Activated CD8-positive, alpha-beta memory T cell treated with anti-CD3 and anti-CD28 coated beads for 36 hours (primary cell): ENCODE measurements around the gene FAM131B. TPM values are rescaled to one million over a fixed set of nuclear protein-coding genes. Genes with fewer than 3 reads are reported as not detected.

ENCODE experiments used
- CTCF ChIA-PET: fragments of 350-600 bp; sonication (Branson Sonifier 250); formaldehyde crosslinking; loops from one replicate; lab custom pipeline; 2021; ENCODE audit warnings: antibody characterized with exemption; lab: Charles Lee
- POLR2A ChIA-PET: fragments of 350-600 bp; sonication (Branson Sonifier 250); formaldehyde crosslinking; loops from one replicate; lab custom pipeline; 2021; ENCODE audit warnings: antibody characterized with exemption; lab: Charles Lee
- total RNA-seq, 2 experiments: library from RNA; stranded (reverse); gene quantifications; one replicate each; pipeline ENCODE4 v1.2.3, GENCODE V29; 2021

FAM131B gene
- total RNA-seq, 2 experiments from 2014 or later: 2.2 to 2.3 TPM

GRCh38 chr7:143387156-143387975, 24.9 kb upstream of the FAM131B start:
- ChIA-PET POLR2A (no interaction called here), CTCF (no interaction called here)

GRCh38 chr7:143385891-143386781, 23.6 kb upstream of the FAM131B start:
- ChIA-PET CTCF (interaction anchor here (0.7 kb wide), 1 partner anchor 54 kb away, joined by 3 read pairs; no protein-coding TSS in a partner anchor), POLR2A (no interaction called here)

GRCh38 chr7:143384661-143385631, 22.4 kb upstream of the FAM131B start:
- POLR2A ChIA-PET: no interaction called here
- CTCF ChIA-PET: interaction anchor here (0.7 to 1.0 kb wide), 3 partner anchors 8 to 144 kb away, joined by 3 to 5 read pairs (median 3); no protein-coding TSS in a partner anchor

- POLR2A ChIA-PET: no interaction called here
- CTCF ChIA-PET: interaction anchor here (1.0 kb wide), 2 partner anchors 9 to 143 kb away, joined by 3 to 5 read pairs; no protein-coding TSS in a partner anchor
Observed at GRCh38 chr7:143384148-143384547, 21.6 kb upstream of the FAM131B start.

- POLR2A ChIA-PET: no interaction called here
- CTCF ChIA-PET: interaction anchor here (0.6 kb wide), 1 partner anchor 75 kb away, joined by 3 read pairs; no protein-coding TSS in a partner anchor
Observed at GRCh38 chr7:143383642-143383957, 21.1 kb upstream of the FAM131B start.

GRCh38 chr7:143382791-143383641, 20.5 kb upstream of the FAM131B start:
- ChIA-PET CTCF (interaction anchor here (0.6 to 1.1 kb wide), 2 partner anchors 74 to 143 kb away, joined by 3 to 6 read pairs; no protein-coding TSS in a partner anchor), POLR2A (no interaction called here)

GRCh38 chr7:143382126-143382790, 19.7 kb upstream of the FAM131B start:
- CTCF ChIA-PET: interaction anchor here (1.1 kb wide), 1 partner anchor 142 kb away, joined by 6 read pairs; no protein-coding TSS in a partner anchor
- POLR2A ChIA-PET: interaction anchor here (0.8 kb wide), 1 partner anchor 25 kb away, joined by 5 read pairs; no protein-coding TSS in a partner anchor

- ChIA-PET CTCF (interaction anchor here (1.1 to 1.7 kb wide), 2 partner anchors 14 to 141 kb away, joined by 4 to 6 read pairs; no protein-coding TSS in a partner anchor), POLR2A (interaction anchor here (0.8 kb wide), 1 partner anchor 26 kb away, joined by 5 read pairs; no protein-coding TSS in a partner anchor)
Observed at GRCh38 chr7:143381427-143382125, 19.1 kb upstream of the FAM131B start.

GRCh38 chr7:143380646-143381426, 18.3 kb upstream of the FAM131B start, which contains the start of gene ZYX:
TSS of gene ZYX (plus strand) at chr7:143381345. CDS start at chr7:143381572, 227 bp downstream.
- POLR2A ChIA-PET: interaction anchor here (0.7 to 1.2 kb wide), 4 partner anchors 26 to 851 kb away, joined by 3 to 7 read pairs (median 4); partner anchors contain the start of gene EPHA1
- CTCF ChIA-PET: interaction anchor here (0.6 to 1.9 kb wide), 22 partner anchors 9 to 572 kb away, joined by 3 to 17 read pairs (median 4); partner anchors contain the start of genes CASP2 and EPHA1

- POLR2A ChIA-PET: interaction anchor here (0.7 to 1.2 kb wide), 5 partner anchors 11 to 851 kb away, joined by 3 to 7 read pairs (median 3); partner anchors contain the start of gene EPHA1
- CTCF ChIA-PET: interaction anchor here (0.6 to 1.9 kb wide), 24 partner anchors 9 to 571 kb away, joined by 3 to 17 read pairs (median 4); partner anchors contain the start of genes CASP2 and EPHA1
Observed at GRCh38 chr7:143380260-143380645, 17.7 kb upstream of the FAM131B start.

GRCh38 chr7:143379611-143380259, 17.2 kb upstream of the FAM131B start:
- POLR2A ChIA-PET: interaction anchor here (0.7 to 1.2 kb wide), 5 partner anchors 11 to 850 kb away, joined by 3 to 7 read pairs (median 3); partner anchors contain the start of gene EPHA1
- CTCF ChIA-PET: interaction anchor here (0.7 to 1.9 kb wide), 23 partner anchors 9 to 593 kb away, joined by 3 to 17 read pairs (median 4); partner anchors contain the start of genes CASP2 and EPHA1

- ChIA-PET POLR2A (no interaction called here), CTCF (interaction anchor here (1.9 kb wide), 1 partner anchor 12 kb away, joined by 4 read pairs; no protein-coding TSS in a partner anchor)
Observed at GRCh38 chr7:143376396-143376795, 13.9 kb upstream of the FAM131B start.

- CTCF ChIA-PET: interaction anchor here (0.8 to 1.9 kb wide), 8 partner anchors 11 to 135 kb away, joined by 3 to 7 read pairs (median 4); partner anchors contain the start of gene FAM131B
- POLR2A ChIA-PET: interaction anchor here (1.3 kb wide), 1 partner anchor 88 kb away, joined by 4 read pairs; the partner anchor contains the start of gene CASP2
Observed at GRCh38 chr7:143375298-143376034, 13.0 kb upstream of the FAM131B start.
